MM.1S (cell line): Measurements from ENCODE around the gene CAB39.

Source experiments
- CTCF ChIP-seq: fragments of 300-600 bp; sonication (generic); IDR thresholded peaks from 2 replicates; pipeline ENCODE4 v1.5.1; 2016; ENCODE audit warnings: antibody characterized with exemption, low read length, mixed read lengths
- EZH2 ChIP-seq: fragments of 300-600 bp; sonication (generic); optimal IDR thresholded peaks from 2 replicates; pipeline ENCODE3; 2017; ENCODE audit warnings: low read depth, mild to moderate bottlenecking, antibody characterized with exemption, low read length, mixed read lengths
- EZH2phosphoT487 ChIP-seq: fragments of 300-600 bp; sonication (generic); IDR thresholded peaks from 2 replicates; pipeline ENCODE4 v1.6.1; 2018; ENCODE audit warnings: antibody characterized with exemption, low read length

- no peak for TF ChIP-seq CTCF
- no peak for TF ChIP-seq EZH2phosphoT487
- TF ChIP-seq EZH2, result no peak
Measured at GRCh38 chr2:230685178-230685577, 27.5 kb upstream of the CAB39 start.
